GM12891 (cell line): ENCODE data around the gene ATXN10.

Experiments
- POLR2A ChIP-seq: IDR thresholded peaks from 2 replicates; pipeline ENCODE4 v1.6.1; 2011; ENCODE audit warnings: low read depth, low read length, control low read depth
- POLR2AphosphoS5 ChIP-seq: IDR thresholded peaks from 2 replicates; pipeline ENCODE4 v1.6.1; 2011; ENCODE audit warnings: low read depth, low read length, control low read depth

GRCh38 chr22:45752036-45752435 is 80.4 kb downstream of the ATXN10 start:
- TF ChIP-seq POLR2A (no peak), POLR2AphosphoS5 (no peak)
